MM.1S (cell line): ENCODE data around the gene TFIP11.

Experiments
- DNase-seq: peaks from one replicate; pipeline ENCODE4 v3.0.0-alpha.2; 2015
- H2AFZ ChIP-seq: fragments of 300-600 bp; sonication (generic); 2 replicates; pipeline ENCODE4 v1.6.0; 2016; ENCODE audit warnings: antibody characterized with exemption, low read length
- H3F3A ChIP-seq: fragments of 300-600 bp; sonication (generic); 2 replicates; pipeline ENCODE4 v1.6.1; 2016; ENCODE audit warnings: mild to moderate bottlenecking, antibody characterized with exemption, low read length, moderate library complexity, mixed read lengths; ENCODE audit not compliant: insufficient read depth
- H3K27ac ChIP-seq: fragments of 300-600 bp; sonication (generic); 2 replicates; pipeline ENCODE4 v1.5.1; 2016; ENCODE audit warnings: mild to moderate bottlenecking, low read length
- H3K27me3 ChIP-seq: fragments of 300-600 bp; sonication (generic); replicated peaks from 2 replicates; pipeline ENCODE4 v1.6.0; 2016; ENCODE audit warnings: low read length; ENCODE audit not compliant: insufficient read depth
- H3K36me3 ChIP-seq: fragments of 300-600 bp; sonication (generic); replicated peaks from 2 replicates; pipeline ENCODE4 v1.6.1; 2016; ENCODE audit warnings: mild to moderate bottlenecking, low read length, mixed read lengths; ENCODE audit not compliant: insufficient read depth
- H3K4me1 ChIP-seq: fragments of 300-600 bp; sonication (generic); 2 replicates; pipeline ENCODE4 v1.6.1; 2016; ENCODE audit warnings: low read length, mixed read lengths
- H3K4me2 ChIP-seq: fragments of 300-600 bp; sonication (generic); 2 replicates; pipeline ENCODE4 v1.6.0; 2016; ENCODE audit warnings: low read depth, low read length
- H3K4me3 ChIP-seq: fragments of 300-600 bp; sonication (generic); 2 replicates; pipeline ENCODE4 v1.5.1; 2016; ENCODE audit warnings: low read length, mixed read lengths
- H3K79me2 ChIP-seq: fragments of 300-600 bp; sonication (generic); 2 replicates; pipeline ENCODE4 v1.6.1; 2016; ENCODE audit warnings: mixed run types, low read length, mixed read lengths
- H3K9ac ChIP-seq: fragments of 300-600 bp; sonication (generic); 2 replicates; pipeline ENCODE4 v1.6.1; 2016; ENCODE audit warnings: low read length, mixed read lengths
- H3K9me2 ChIP-seq: fragments of 300-600 bp; sonication (generic); replicated peaks from 2 replicates; pipeline ENCODE4 v1.6.1; 2016; ENCODE audit warnings: mild to moderate bottlenecking, low read length, mixed read lengths; ENCODE audit not compliant: insufficient read depth
- H3K9me3 ChIP-seq: fragments of 300-600 bp; sonication (generic); replicated peaks from 2 replicates; pipeline ENCODE4 v1.6.1; 2016; ENCODE audit warnings: mild to moderate bottlenecking, low read length, mixed read lengths; ENCODE audit not compliant: insufficient read depth
- H4K20me1 ChIP-seq: fragments of 300-600 bp; sonication (generic); 2 replicates; pipeline ENCODE4 v1.6.1; 2016; ENCODE audit warnings: mild to moderate bottlenecking, low read length, moderate library complexity, mixed read lengths; ENCODE audit not compliant: insufficient read depth
- EZH2 ChIP-seq: fragments of 300-600 bp; sonication (generic); optimal IDR thresholded peaks from 2 replicates; pipeline ENCODE3; 2017; ENCODE audit warnings: low read depth, mild to moderate bottlenecking, antibody characterized with exemption, low read length, mixed read lengths
- EZH2phosphoT487 ChIP-seq: fragments of 300-600 bp; sonication (generic); IDR thresholded peaks from 2 replicates; pipeline ENCODE4 v1.6.1; 2018; ENCODE audit warnings: antibody characterized with exemption, low read length
- TF ChIP-seq, protein P1 (sequence below): fragments of 300-600 bp; sonication (generic); IDR thresholded peaks from 2 replicates; pipeline ENCODE4 v1.5.1; 2016; ENCODE audit warnings: antibody characterized with exemption, low read length, mixed read lengths

Gene TFIP11

DNA sequence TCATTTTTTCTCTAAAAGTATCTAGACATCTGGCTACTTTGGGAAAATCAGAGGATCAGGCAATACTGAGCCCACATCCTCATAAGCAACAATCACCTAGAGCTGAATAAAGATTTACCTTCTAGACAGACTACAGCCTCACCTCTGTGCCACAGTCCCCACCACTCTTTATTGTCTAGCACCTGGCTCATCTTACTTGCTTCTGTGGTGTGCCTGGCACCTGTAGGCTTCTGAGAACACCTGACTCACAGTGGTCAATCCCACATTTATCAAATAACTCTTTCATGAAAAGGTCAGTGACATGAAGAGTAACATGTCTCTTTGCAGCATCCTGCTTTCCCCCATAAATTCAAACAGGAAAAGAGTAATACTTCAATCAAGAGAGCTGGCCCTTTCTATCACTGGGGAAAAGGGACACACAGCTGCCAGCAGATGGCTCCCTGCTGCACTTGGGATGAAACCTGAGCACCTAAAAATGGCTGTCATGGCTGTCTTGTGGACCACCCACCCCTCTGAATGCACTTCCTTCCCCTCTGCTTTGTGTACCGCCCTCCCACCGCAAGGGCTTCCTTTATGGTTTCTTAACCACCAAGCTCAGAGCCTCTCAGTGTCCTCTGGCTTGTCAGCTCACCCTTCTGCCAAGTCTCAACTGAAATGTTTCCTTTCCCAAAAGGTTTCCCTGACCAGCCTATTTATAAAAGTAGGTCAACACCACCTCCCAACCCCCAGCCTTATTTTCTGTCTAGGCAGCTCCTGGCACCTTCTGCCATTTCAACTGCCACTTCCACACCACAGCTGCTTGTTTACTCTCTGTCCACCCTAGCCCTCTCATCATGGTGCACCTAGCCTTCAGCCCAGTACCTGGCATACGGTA, 9.3 kb downstream of the TFIP11 start:
- H2AFZ ChIP-seq: 0 out of 2 replicates have a peak overlapping the region, but pooled peaks have one; percentile 3
- H3K9me3 ChIP-seq: no peaks in the 10 kb centered on the region
- H3K27ac ChIP-seq: peak overlapping the region; percentile 97
- H3F3A ChIP-seq: peaks cover 38% of the 10 kb centered on the region
- H3K4me2 ChIP-seq: peak overlapping the region; percentile 78
- peaks cover 41% of the 10 kb centered on the region for H3K4me1 ChIP-seq
- no peaks in the 10 kb centered on the region for H3K27me3 ChIP-seq
- peak overlapping the region; percentile 54 for H3K9ac ChIP-seq
- TF ChIP-seq, protein P1, sequence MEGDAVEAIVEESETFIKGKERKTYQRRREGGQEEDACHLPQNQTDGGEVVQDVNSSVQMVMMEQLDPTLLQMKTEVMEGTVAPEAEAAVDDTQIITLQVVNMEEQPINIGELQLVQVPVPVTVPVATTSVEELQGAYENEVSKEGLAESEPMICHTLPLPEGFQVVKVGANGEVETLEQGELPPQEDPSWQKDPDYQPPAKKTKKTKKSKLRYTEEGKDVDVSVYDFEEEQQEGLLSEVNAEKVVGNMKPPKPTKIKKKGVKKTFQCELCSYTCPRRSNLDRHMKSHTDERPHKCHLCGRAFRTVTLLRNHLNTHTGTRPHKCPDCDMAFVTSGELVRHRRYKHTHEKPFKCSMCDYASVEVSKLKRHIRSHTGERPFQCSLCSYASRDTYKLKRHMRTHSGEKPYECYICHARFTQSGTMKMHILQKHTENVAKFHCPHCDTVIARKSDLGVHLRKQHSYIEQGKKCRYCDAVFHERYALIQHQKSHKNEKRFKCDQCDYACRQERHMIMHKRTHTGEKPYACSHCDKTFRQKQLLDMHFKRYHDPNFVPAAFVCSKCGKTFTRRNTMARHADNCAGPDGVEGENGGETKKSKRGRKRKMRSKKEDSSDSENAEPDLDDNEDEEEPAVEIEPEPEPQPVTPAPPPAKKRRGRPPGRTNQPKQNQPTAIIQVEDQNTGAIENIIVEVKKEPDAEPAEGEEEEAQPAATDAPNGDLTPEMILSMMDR: peak; percentile 69
- no peak for TF ChIP-seq EZH2phosphoT487
- no peaks in the 10 kb centered on the region for H4K20me1 ChIP-seq
- peak; percentile 92 for DNase-seq
- peaks cover 46% of the 10 kb centered on the region for H3K79me2 ChIP-seq
- no peaks in the 10 kb centered on the region for H3K9me2 ChIP-seq
- peak overlapping the region; percentile 24 for H3K4me3 ChIP-seq
- H3K36me3 ChIP-seq: peaks cover 10% of the 10 kb centered on the region

DNA sequence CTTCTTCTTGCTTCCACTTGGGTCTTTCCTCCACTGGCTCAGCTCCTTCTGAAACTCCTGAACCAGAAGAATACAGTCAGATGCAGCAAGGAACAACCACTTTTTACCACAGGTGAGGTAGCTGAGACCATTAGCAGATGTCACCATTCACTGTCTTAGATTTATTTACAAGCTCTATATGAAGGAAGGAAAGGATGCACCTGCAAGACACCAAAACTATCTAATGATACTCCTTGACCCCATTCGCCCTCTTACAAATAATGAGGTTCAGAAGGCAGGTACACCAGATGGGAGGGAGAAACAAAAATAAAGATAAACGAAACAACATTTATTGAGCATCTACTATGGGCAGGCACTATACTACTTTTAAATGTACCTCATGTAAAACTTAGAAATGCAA, 10.3 kb downstream of the TFIP11 start:
- H3K4me1 ChIP-seq: peaks cover 41% of the 10 kb centered on the region
- TF ChIP-seq EZH2 (no peak), EZH2phosphoT487 (no peak)
- TF ChIP-seq, protein P1: no peak
- H3K9me3 ChIP-seq: no peaks in the 10 kb centered on the region
- peak overlapping the region; percentile 38; the same call in 1 of the 2 replicates for H3K4me3 ChIP-seq
- H2AFZ ChIP-seq: no peak overlapping the region
- no peaks in the 10 kb centered on the region for H4K20me1 ChIP-seq
- no peaks in the 10 kb centered on the region for H3K9me2 ChIP-seq
- peaks cover 46% of the 10 kb centered on the region for H3K79me2 ChIP-seq
- no peaks in the 10 kb centered on the region for H3K27me3 ChIP-seq
- H3K4me2 ChIP-seq: peak overlapping the region; percentile 78
- peaks cover 38% of the 10 kb centered on the region for H3F3A ChIP-seq
- H3K9ac ChIP-seq: peak overlapping the region; percentile 58
- H3K36me3 ChIP-seq: peaks cover 8% of the 10 kb centered on the region
- peak overlapping the region; percentile 97 for H3K27ac ChIP-seq
- DNase-seq: peak; percentile 90

DNA sequence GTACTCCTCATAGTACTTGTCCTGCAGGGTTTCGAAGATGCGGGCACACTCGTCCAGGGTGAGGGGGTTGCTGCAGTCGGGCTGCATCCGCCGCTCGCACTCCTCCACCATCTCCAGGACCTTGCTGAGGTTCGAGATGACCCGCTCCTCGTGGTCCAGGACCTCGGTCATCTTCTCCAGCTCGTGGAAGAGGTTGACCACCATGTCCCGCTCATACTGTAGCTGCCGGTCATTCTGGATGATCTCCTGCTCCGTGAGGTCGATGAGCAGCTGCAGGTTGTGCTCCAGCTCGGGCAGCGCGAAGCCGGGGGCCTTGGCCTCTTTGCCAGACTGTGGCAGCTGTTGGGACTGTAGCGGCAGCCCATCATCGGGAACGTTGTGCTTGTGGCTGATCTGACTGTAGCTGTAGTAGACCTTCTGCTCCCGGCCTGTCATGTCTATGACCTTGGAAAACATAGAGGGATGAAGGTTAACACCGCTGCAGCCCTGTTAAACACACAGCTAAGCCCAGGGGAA, 13.0 kb downstream of the TFIP11 start:
- H3K27ac ChIP-seq: no peak overlapping the region
- H3K36me3 ChIP-seq: peaks cover 18% of the 10 kb centered on the region
- no peaks in the 10 kb centered on the region for H3K9me3 ChIP-seq
- peaks cover 37% of the 10 kb centered on the region for H3K4me1 ChIP-seq
- no peak for DNase-seq
- peaks cover 34% of the 10 kb centered on the region for H3F3A ChIP-seq
- TF ChIP-seq EZH2 (no peak), EZH2phosphoT487 (no peak)
- TF ChIP-seq, protein P1: no peak
- no peaks in the 10 kb centered on the region for H3K27me3 ChIP-seq
- no peak overlapping the region for H2AFZ ChIP-seq
- no peak overlapping the region for H3K4me3 ChIP-seq
- H4K20me1 ChIP-seq: no peaks in the 10 kb centered on the region
- H3K9me2 ChIP-seq: no peaks in the 10 kb centered on the region
- peaks cover 51% of the 10 kb centered on the region for H3K79me2 ChIP-seq
- no peak overlapping the region for H3K9ac ChIP-seq
- no peak overlapping the region for H3K4me2 ChIP-seq
